IMR-90 (cell line): ENCODE data around the gene EBF3. TPM values are rescaled to one million over a fixed set of nuclear protein-coding genes. Genes with fewer than 3 reads are reported as not detected.

Experiments used
- ATAC-seq: fragments of 200-7000 bp; cut with Tn5 transposase; 2 replicates; pipeline ENCODE4 v1.9.1; 2020; ENCODE audit warnings: low read depth, mild to moderate bottlenecking, moderate library complexity
- BruUV-seq: library from RNA; stranded (reverse); fragments of 400-500 nt; replicated peaks from 2 replicates; lab custom pipeline; 2021; lab: Mats Ljungman, UMichigan
- CTCF ChIA-PET: fragments of 300-600 bp; formaldehyde crosslinking; extraction: SDS; loops from one replicate; lab custom pipeline; 2021; ENCODE audit warnings: antibody characterized with exemption; lab: Yijun Ruan, JAX
- POLR2A ChIA-PET: fragments of 300-600 bp; sonication (Branson Sonifier 250); formaldehyde crosslinking; loops from one replicate; lab custom pipeline; 2022; ENCODE audit warnings: antibody characterized with exemption; ENCODE audit not compliant: unreplicated experiment; lab: Charles Lee
- DNase-seq: peaks from one replicate; pipeline ENCODE4 v3.0.0; 2013
- H2AFZ ChIP-seq: replicated peaks from 2 replicates; pipeline ENCODE3; 2013; ENCODE audit warnings: low read length, mild to moderate bottlenecking; ENCODE audit not compliant: poor library complexity
- H2AK5ac ChIP-seq: 2 replicates; pipeline ENCODE4 v1.6.1; 2013; ENCODE audit warnings: low read depth, low read length, inconsistent platforms
- H2AK9ac ChIP-seq: replicated peaks from 2 replicates; pipeline ENCODE3; 2013; ENCODE audit warnings: mild to moderate bottlenecking, low read depth, low read length, moderate library complexity; ENCODE audit not compliant: poor library complexity
- H2BK120ac ChIP-seq: 2 replicates; pipeline ENCODE4 v1.6.1; 2013; ENCODE audit warnings: low read depth, low read length, inconsistent platforms
- H2BK15ac ChIP-seq: 3 replicates; pipeline ENCODE4 v1.6.1; 2013; ENCODE audit warnings: low read depth, low read length, inconsistent platforms
- H2BK20ac ChIP-seq: 2 replicates; pipeline ENCODE4 v1.6.1; 2013; ENCODE audit warnings: low read depth, mild to moderate bottlenecking, inconsistent platforms, low read length, moderate library complexity
- H2BK5ac ChIP-seq: 2 replicates; pipeline ENCODE4 v1.6.1; 2013; ENCODE audit warnings: mild to moderate bottlenecking, low read depth, low read length, inconsistent platforms; ENCODE audit not compliant: poor library complexity, severe bottlenecking
- H3K14ac ChIP-seq: replicated peaks from 2 replicates; pipeline ENCODE4 v1.6.1; 2013; ENCODE audit warnings: low read depth, low read length, inconsistent platforms
- H3K18ac ChIP-seq: 2 replicates; pipeline ENCODE4 v1.6.1; 2013; ENCODE audit warnings: low read depth, low read length, control low read depth
- H3K23ac ChIP-seq: 2 replicates; pipeline ENCODE4 v1.6.1; 2013; ENCODE audit warnings: low read depth, low read length, inconsistent platforms
- H3K27ac ChIP-seq: 2 replicates; pipeline ENCODE4 v1.5.1; 2013; ENCODE audit warnings: mild to moderate bottlenecking, control low read depth, low read length; ENCODE audit not compliant: insufficient read depth
- H3K27me3 ChIP-seq: 2 replicates; pipeline ENCODE4 v1.6.1; 2013; ENCODE audit warnings: low read length; ENCODE audit not compliant: control insufficient read depth, insufficient read depth
- H3K36me3 ChIP-seq: 2 replicates; pipeline ENCODE4 v1.6.1; 2013; ENCODE audit warnings: low read length, mixed read lengths; ENCODE audit not compliant: control insufficient read depth, insufficient read depth
- H3K4ac ChIP-seq: 2 replicates; pipeline ENCODE4 v1.6.1; 2013; ENCODE audit warnings: low read depth, low read length, inconsistent platforms
- H3K4me1 ChIP-seq: 2 replicates; pipeline ENCODE4 v1.6.1; 2013; ENCODE audit warnings: low read length, mixed read lengths; ENCODE audit not compliant: control insufficient read depth, insufficient read depth
- H3K4me2 ChIP-seq: 2 replicates; pipeline ENCODE4 v1.6.1; 2013; ENCODE audit warnings: low read depth, mild to moderate bottlenecking, control low read depth, low read length, moderate library complexity
- H3K4me3 ChIP-seq: 2 replicates; pipeline ENCODE4 v1.5.1; 2013; ENCODE audit warnings: low read depth, mild to moderate bottlenecking, control low read depth, low read length, moderate library complexity; ENCODE audit not compliant: insufficient read depth
- H3K56ac ChIP-seq: 2 replicates; pipeline ENCODE4 v1.6.1; 2013; ENCODE audit warnings: low read length, inconsistent platforms; ENCODE audit not compliant: insufficient read depth; ENCODE audit errors: extremely low read depth
- H3K79me1 ChIP-seq, 2 experiments: 2 replicates each; pipeline ENCODE4 v1.6.1; 2013; ENCODE audit warnings: low read length in 2 of 2, inconsistent platforms in 1 of 2, low read depth in 1 of 2
- H3K9ac ChIP-seq: 2 replicates; pipeline ENCODE4 v1.6.1; 2013; ENCODE audit warnings: low read depth, low read length, control low read depth
- H3K9me1 ChIP-seq: 2 replicates; pipeline ENCODE4 v1.6.1; 2013; ENCODE audit warnings: low read length, inconsistent platforms; ENCODE audit not compliant: insufficient read depth
- H3K9me3 ChIP-seq: 2 replicates; pipeline ENCODE4 v1.6.1; 2013; ENCODE audit warnings: low read length; ENCODE audit not compliant: control insufficient read depth, insufficient read depth
- H4K20me1 ChIP-seq: 2 replicates; pipeline ENCODE4 v1.6.1; 2013; ENCODE audit warnings: low read length, inconsistent platforms; ENCODE audit not compliant: insufficient read depth
- H4K5ac ChIP-seq: 2 replicates; pipeline ENCODE4 v1.6.1; 2013; ENCODE audit warnings: mild to moderate bottlenecking, low read depth, low read length, control low read depth
- H4K8ac ChIP-seq, 2 experiments: 2 replicates each; pipeline ENCODE4 v1.6.1; 2013; ENCODE audit warnings: low read depth in 2 of 2, low read length in 2 of 2, control low read depth in 1 of 2, inconsistent platforms in 1 of 2
- H4K91ac ChIP-seq: 2 replicates; pipeline ENCODE4 v1.6.1; 2013; ENCODE audit warnings: low read depth, low read length, inconsistent platforms; ENCODE audit not compliant: insufficient read depth
- CEBPB ChIP-seq: IDR thresholded peaks from 2 replicates; pipeline ENCODE4 v1.6.1; 2012; ENCODE audit warnings: low read depth, low read length, improper control_type of control experiment
- ELK1 ChIP-seq: fragments of 150-350 bp; IDR thresholded peaks from 2 replicates; pipeline ENCODE4 v1.6.1; 2016; ENCODE audit warnings: low read depth, mild to moderate bottlenecking, low read length, moderate library complexity, borderline replicate concordance
- FOS ChIP-seq: fragments of 150-350 bp; IDR thresholded peaks from 2 replicates; pipeline ENCODE4 v1.6.1; 2016; ENCODE audit warnings: low read depth, low read length
- MAZ ChIP-seq: IDR thresholded peaks from 2 replicates; pipeline ENCODE4 v1.6.1; 2012; ENCODE audit warnings: low read depth, mild to moderate bottlenecking, low read length, improper control_type of control experiment, moderate library complexity, borderline replicate concordance
- MXI1 ChIP-seq: IDR thresholded peaks from 2 replicates; pipeline ENCODE4 v1.6.1; 2012; ENCODE audit warnings: low read depth, mild to moderate bottlenecking, low read length, moderate library complexity, borderline replicate concordance
- POLR2A ChIP-seq: IDR thresholded peaks from 2 replicates; pipeline ENCODE4 v1.6.1; 2012; ENCODE audit warnings: mild to moderate bottlenecking, low read depth, low read length
- RCOR1 ChIP-seq: IDR thresholded peaks from 2 replicates; pipeline ENCODE4 v1.6.1; 2012; ENCODE audit warnings: mild to moderate bottlenecking, low read length, improper control_type of control experiment; ENCODE audit not compliant: insufficient replicate concordance
- SMC3 ChIP-seq: fragments of 150-350 bp; IDR thresholded peaks from 2 replicates; pipeline ENCODE4 v1.6.1; 2016; ENCODE audit warnings: low read depth, mild to moderate bottlenecking, antibody characterized with exemption, low read length, moderate library complexity
- WGBS, 2 experiments: methylation state at CpG; one replicate each; pipeline versions ENCODE4 v1.1.5 to v1.1.7; 2013; ENCODE audit warnings: missing lambda C conversion rate in 2 of 2; ENCODE audit not compliant: insufficient read length in 1 of 2; ENCODE audit errors: extremely low coverage in 2 of 2; 5-methylcytosine and 5-hydroxymethylcytosine counted together
- dilution Hi-C: fragments of 300-500 bp; cut with HindIII; formaldehyde crosslinking; loops from one replicate; pipeline ENCODE4 v1.14.3; 2018; ENCODE audit warnings: low sequenced_read_pairs; ENCODE audit not compliant: unreplicated experiment
- in situ Hi-C: fragments of 300-500 bp; cut with MboI; formaldehyde crosslinking; loops from 3 replicates; pipeline ENCODE4 v1.14.3; 2019; ENCODE audit warnings: low sequenced_read_pairs, inconsistent platforms, mixed read lengths
- intact Hi-C: fragments of 100-400 bp; cut with micrococcal nuclease; formaldehyde crosslinking; loops from 2 replicates; pipeline ENCODE4 v1.10.0; 2022
- polyA plus RNA-seq, 3 experiments: library from polyadenylated mRNA; depleted of rRNA; stranded (reverse); fragments of >200 nt; gene quantifications; 2 replicates each; pipeline ENCODE4 v1.2.3, GENCODE V29; 2012; ENCODE audit warnings: low replicate concordance in 1 of 3
- total RNA-seq: library from RNA; depleted of rRNA; stranded (reverse); fragments of >200 nt; gene quantifications from 2 replicates; pipeline ENCODE4 v1.2.3, GENCODE V29; 2012
- TF ChIP-seq, protein P1 (sequence below): fragments of 150-350 bp; IDR thresholded peaks from 2 replicates; pipeline ENCODE4 v1.6.1; 2017; ENCODE audit warnings: mild to moderate bottlenecking, antibody characterized with exemption, low read length, low read depth

EBF3 gene
- total and polyA plus RNA-seq, 2 of the 4 experiments (the other 2 are of a cell fraction) = 0.36 to 0.70 TPM

DNA sequence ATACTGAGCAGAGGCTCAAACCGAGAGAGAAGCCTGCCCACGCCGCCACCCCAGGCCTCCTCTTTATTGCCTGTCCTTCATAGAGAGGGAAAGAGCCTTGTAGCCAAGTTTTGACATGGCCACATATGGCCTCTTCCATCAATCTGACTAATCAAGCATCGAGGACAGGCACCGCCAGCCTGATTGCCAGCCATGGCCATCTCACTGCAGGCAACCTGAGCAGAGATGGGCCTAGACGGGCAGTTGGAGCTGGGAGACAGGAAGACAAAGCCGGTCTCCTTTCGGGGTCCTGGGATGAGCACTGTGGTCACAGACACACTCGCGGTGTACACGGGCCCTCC, 67.2 kb downstream of the EBF3 start:
- no peak overlapping the region for H3K23ac ChIP-seq
- no peak overlapping the region for H2AK5ac ChIP-seq
- H3K4me1 ChIP-seq = no peaks in the 10 kb centered on the region; the same call in 1 of the 2 replicates
- H3K79me1 ChIP-seq = no peaks in the 10 kb centered on the region
- H3K18ac ChIP-seq = no peak overlapping the region
- dilution Hi-C loops (no loop called here), intact Hi-C loops (no loop called here), in situ Hi-C loops (no loop called here)
- BruUV-seq = no TSS peak
- no peaks in the 10 kb centered on the region for H3K36me3 ChIP-seq
- H4K8ac ChIP-seq = no peak overlapping the region
- H3K9me3 ChIP-seq = peaks cover 2% of the 10 kb centered on the region; the same call in 1 of the 2 replicates
- H3K56ac ChIP-seq = no peak overlapping the region
- H3K27me3 ChIP-seq = no peaks in the 10 kb centered on the region; the same call in 1 of the 2 replicates
- H3K9me1 ChIP-seq = no peaks in the 10 kb centered on the region
- WGBS, 2 experiments = no CpG with 5 or more reads among the region's 11 CpGs
- POLR2A ChIA-PET = no interaction called here
- H2BK20ac ChIP-seq = no peak overlapping the region
- ATAC-seq (no peak), DNase-seq (no peak)
- no peak overlapping the region for H2BK120ac ChIP-seq
- H3K4me2 ChIP-seq = no peak overlapping the region
- H3K14ac ChIP-seq = no peak overlapping the region
- H2AK9ac ChIP-seq = no peak overlapping the region
- no peak overlapping the region for H3K9ac ChIP-seq
- H4K20me1 ChIP-seq = no peaks in the 10 kb centered on the region
- no peak overlapping the region for H4K5ac ChIP-seq
- no peak overlapping the region for H4K91ac ChIP-seq
- no peak overlapping the region for H3K4me3 ChIP-seq
- H2AFZ ChIP-seq = no peak overlapping the region
- H3K27ac ChIP-seq = no peak overlapping the region
- no peak overlapping the region for H2BK15ac ChIP-seq
- TF ChIP-seq CEBPB (no peak), MXI1 (no peak), FOS (no peak), ELK1 (no peak), RCOR1 (no peak), SMC3 (no peak), MAZ (no peak), POLR2A (no peak)
- TF ChIP-seq, protein P1, sequence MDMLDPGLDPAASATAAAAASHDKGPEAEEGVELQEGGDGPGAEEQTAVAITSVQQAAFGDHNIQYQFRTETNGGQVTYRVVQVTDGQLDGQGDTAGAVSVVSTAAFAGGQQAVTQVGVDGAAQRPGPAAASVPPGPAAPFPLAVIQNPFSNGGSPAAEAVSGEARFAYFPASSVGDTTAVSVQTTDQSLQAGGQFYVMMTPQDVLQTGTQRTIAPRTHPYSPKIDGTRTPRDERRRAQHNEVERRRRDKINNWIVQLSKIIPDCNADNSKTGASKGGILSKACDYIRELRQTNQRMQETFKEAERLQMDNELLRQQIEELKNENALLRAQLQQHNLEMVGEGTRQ = no peak
- CTCF ChIA-PET = no interaction called here
- H2BK5ac ChIP-seq = no peak overlapping the region
- no peak overlapping the region for H3K4ac ChIP-seq
